A673 (cell line): ENCODE data around the gene CCDC88B.

Experiments used
- EZH2 ChIP-seq: fragments of 200-600 bp; sonication (generic); IDR thresholded peaks from 2 replicates; pipeline ENCODE4 v1.6.1; 2017; ENCODE audit warnings: borderline replicate concordance, low read depth, mild to moderate bottlenecking, mixed read lengths, antibody characterized with exemption, low read length; ENCODE audit not compliant: poor library complexity, severe bottlenecking
- TF ChIP-seq, protein P1 (sequence below): fragments of 300-800, 200-600 bp; sonication (generic); conservative IDR thresholded peaks from 2 replicates; pipeline ENCODE4 v1.5.1; 2017; ENCODE audit warnings: low read depth, mild to moderate bottlenecking, antibody characterized with exemption, low read length, moderate library complexity, mixed read lengths

DNA sequence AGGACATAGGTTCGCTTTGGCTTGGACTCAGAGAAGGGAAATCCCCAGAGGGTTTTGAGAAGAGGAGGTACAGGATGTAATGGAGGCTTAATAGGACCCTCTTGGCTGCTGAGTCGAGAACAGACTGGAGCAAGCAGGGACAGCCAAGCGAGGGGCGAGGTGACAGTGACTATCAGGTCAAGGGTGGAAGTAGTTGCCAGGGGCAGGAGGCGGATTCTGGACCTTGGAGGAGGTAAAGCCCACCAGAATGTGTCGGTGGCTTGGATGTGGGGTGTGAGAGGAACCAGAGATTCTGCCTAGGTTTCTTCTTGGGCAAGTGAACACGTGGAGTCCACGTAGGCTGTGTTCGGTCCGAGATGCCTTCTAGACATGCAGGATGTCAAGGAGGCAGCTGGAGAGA lies 27.1 kb upstream of the CCDC88B start:
- TF ChIP-seq, protein P1, sequence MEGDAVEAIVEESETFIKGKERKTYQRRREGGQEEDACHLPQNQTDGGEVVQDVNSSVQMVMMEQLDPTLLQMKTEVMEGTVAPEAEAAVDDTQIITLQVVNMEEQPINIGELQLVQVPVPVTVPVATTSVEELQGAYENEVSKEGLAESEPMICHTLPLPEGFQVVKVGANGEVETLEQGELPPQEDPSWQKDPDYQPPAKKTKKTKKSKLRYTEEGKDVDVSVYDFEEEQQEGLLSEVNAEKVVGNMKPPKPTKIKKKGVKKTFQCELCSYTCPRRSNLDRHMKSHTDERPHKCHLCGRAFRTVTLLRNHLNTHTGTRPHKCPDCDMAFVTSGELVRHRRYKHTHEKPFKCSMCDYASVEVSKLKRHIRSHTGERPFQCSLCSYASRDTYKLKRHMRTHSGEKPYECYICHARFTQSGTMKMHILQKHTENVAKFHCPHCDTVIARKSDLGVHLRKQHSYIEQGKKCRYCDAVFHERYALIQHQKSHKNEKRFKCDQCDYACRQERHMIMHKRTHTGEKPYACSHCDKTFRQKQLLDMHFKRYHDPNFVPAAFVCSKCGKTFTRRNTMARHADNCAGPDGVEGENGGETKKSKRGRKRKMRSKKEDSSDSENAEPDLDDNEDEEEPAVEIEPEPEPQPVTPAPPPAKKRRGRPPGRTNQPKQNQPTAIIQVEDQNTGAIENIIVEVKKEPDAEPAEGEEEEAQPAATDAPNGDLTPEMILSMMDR, result no peak
- no peak for TF ChIP-seq EZH2
